IMR-90 (cell line): ENCODE data around the gene IL17C. TPM values are rescaled to one million over a fixed set of nuclear protein-coding genes. Genes with fewer than 3 reads are reported as not detected.

Experiments
- ATAC-seq: fragments of 200-7000 bp; cut with Tn5 transposase; 2 replicates; pipeline ENCODE4 v1.9.1; 2020; ENCODE audit warnings: low read depth, mild to moderate bottlenecking, moderate library complexity
- BruUV-seq: library from RNA; stranded (reverse); fragments of 400-500 nt; replicated peaks from 2 replicates; lab custom pipeline; 2021; lab: Mats Ljungman, UMichigan
- CTCF ChIA-PET: fragments of 300-600 bp; formaldehyde crosslinking; extraction: SDS; loops from one replicate; lab custom pipeline; 2021; ENCODE audit warnings: antibody characterized with exemption; lab: Yijun Ruan, JAX
- POLR2A ChIA-PET: fragments of 300-600 bp; sonication (Branson Sonifier 250); formaldehyde crosslinking; loops from one replicate; lab custom pipeline; 2022; ENCODE audit warnings: antibody characterized with exemption; ENCODE audit not compliant: unreplicated experiment; lab: Charles Lee
- DNase-seq: peaks from one replicate; pipeline ENCODE4 v3.0.0; 2013
- H2AFZ ChIP-seq: replicated peaks from 2 replicates; pipeline ENCODE3; 2013; ENCODE audit warnings: low read length, mild to moderate bottlenecking; ENCODE audit not compliant: poor library complexity
- H2AK5ac ChIP-seq: 2 replicates; pipeline ENCODE4 v1.6.1; 2013; ENCODE audit warnings: low read depth, low read length, inconsistent platforms
- H2AK9ac ChIP-seq: replicated peaks from 2 replicates; pipeline ENCODE3; 2013; ENCODE audit warnings: mild to moderate bottlenecking, low read depth, low read length, moderate library complexity; ENCODE audit not compliant: poor library complexity
- H2BK120ac ChIP-seq: 2 replicates; pipeline ENCODE4 v1.6.1; 2013; ENCODE audit warnings: low read depth, low read length, inconsistent platforms
- H2BK15ac ChIP-seq: 3 replicates; pipeline ENCODE4 v1.6.1; 2013; ENCODE audit warnings: low read depth, low read length, inconsistent platforms
- H2BK20ac ChIP-seq: 2 replicates; pipeline ENCODE4 v1.6.1; 2013; ENCODE audit warnings: low read depth, mild to moderate bottlenecking, inconsistent platforms, low read length, moderate library complexity
- H2BK5ac ChIP-seq: 2 replicates; pipeline ENCODE4 v1.6.1; 2013; ENCODE audit warnings: mild to moderate bottlenecking, low read depth, low read length, inconsistent platforms; ENCODE audit not compliant: poor library complexity, severe bottlenecking
- H3K14ac ChIP-seq: replicated peaks from 2 replicates; pipeline ENCODE4 v1.6.1; 2013; ENCODE audit warnings: low read depth, low read length, inconsistent platforms
- H3K18ac ChIP-seq: 2 replicates; pipeline ENCODE4 v1.6.1; 2013; ENCODE audit warnings: low read depth, low read length, control low read depth
- H3K23ac ChIP-seq: 2 replicates; pipeline ENCODE4 v1.6.1; 2013; ENCODE audit warnings: low read depth, low read length, inconsistent platforms
- H3K27ac ChIP-seq: 2 replicates; pipeline ENCODE4 v1.5.1; 2013; ENCODE audit warnings: mild to moderate bottlenecking, control low read depth, low read length; ENCODE audit not compliant: insufficient read depth
- H3K27me3 ChIP-seq: 2 replicates; pipeline ENCODE4 v1.6.1; 2013; ENCODE audit warnings: low read length; ENCODE audit not compliant: control insufficient read depth, insufficient read depth
- H3K36me3 ChIP-seq: 2 replicates; pipeline ENCODE4 v1.6.1; 2013; ENCODE audit warnings: low read length, mixed read lengths; ENCODE audit not compliant: control insufficient read depth, insufficient read depth
- H3K4ac ChIP-seq: 2 replicates; pipeline ENCODE4 v1.6.1; 2013; ENCODE audit warnings: low read depth, low read length, inconsistent platforms
- H3K4me1 ChIP-seq: 2 replicates; pipeline ENCODE4 v1.6.1; 2013; ENCODE audit warnings: low read length, mixed read lengths; ENCODE audit not compliant: control insufficient read depth, insufficient read depth
- H3K4me2 ChIP-seq: 2 replicates; pipeline ENCODE4 v1.6.1; 2013; ENCODE audit warnings: low read depth, mild to moderate bottlenecking, control low read depth, low read length, moderate library complexity
- H3K4me3 ChIP-seq: 2 replicates; pipeline ENCODE4 v1.5.1; 2013; ENCODE audit warnings: low read depth, mild to moderate bottlenecking, control low read depth, low read length, moderate library complexity; ENCODE audit not compliant: insufficient read depth
- H3K56ac ChIP-seq: 2 replicates; pipeline ENCODE4 v1.6.1; 2013; ENCODE audit warnings: low read length, inconsistent platforms; ENCODE audit not compliant: insufficient read depth; ENCODE audit errors: extremely low read depth
- H3K79me1 ChIP-seq, 2 experiments: 2 replicates each; pipeline ENCODE4 v1.6.1; 2013; ENCODE audit warnings: low read length in 2 of 2, inconsistent platforms in 1 of 2, low read depth in 1 of 2
- H3K9ac ChIP-seq: 2 replicates; pipeline ENCODE4 v1.6.1; 2013; ENCODE audit warnings: low read depth, low read length, control low read depth
- H3K9me1 ChIP-seq: 2 replicates; pipeline ENCODE4 v1.6.1; 2013; ENCODE audit warnings: low read length, inconsistent platforms; ENCODE audit not compliant: insufficient read depth
- H3K9me3 ChIP-seq: 2 replicates; pipeline ENCODE4 v1.6.1; 2013; ENCODE audit warnings: low read length; ENCODE audit not compliant: control insufficient read depth, insufficient read depth
- H4K20me1 ChIP-seq: 2 replicates; pipeline ENCODE4 v1.6.1; 2013; ENCODE audit warnings: low read length, inconsistent platforms; ENCODE audit not compliant: insufficient read depth
- H4K5ac ChIP-seq: 2 replicates; pipeline ENCODE4 v1.6.1; 2013; ENCODE audit warnings: mild to moderate bottlenecking, low read depth, low read length, control low read depth
- H4K8ac ChIP-seq, 2 experiments: 2 replicates each; pipeline ENCODE4 v1.6.1; 2013; ENCODE audit warnings: low read depth in 2 of 2, low read length in 2 of 2, control low read depth in 1 of 2, inconsistent platforms in 1 of 2
- H4K91ac ChIP-seq: 2 replicates; pipeline ENCODE4 v1.6.1; 2013; ENCODE audit warnings: low read depth, low read length, inconsistent platforms; ENCODE audit not compliant: insufficient read depth
- CEBPB ChIP-seq: IDR thresholded peaks from 2 replicates; pipeline ENCODE4 v1.6.1; 2012; ENCODE audit warnings: low read depth, low read length, improper control_type of control experiment
- CHD1 ChIP-seq: IDR thresholded peaks from 2 replicates; pipeline ENCODE4 v1.6.1; 2012; ENCODE audit warnings: low read depth, low read length, improper control_type of control experiment
- CTCF ChIP-seq: conservative IDR thresholded peaks from 2 replicates; pipeline ENCODE4 v1.5.1; 2012; ENCODE audit warnings: mild to moderate bottlenecking, low read depth, low read length, improper control_type of control experiment
- ELK1 ChIP-seq: fragments of 150-350 bp; IDR thresholded peaks from 2 replicates; pipeline ENCODE4 v1.6.1; 2016; ENCODE audit warnings: low read depth, mild to moderate bottlenecking, low read length, moderate library complexity, borderline replicate concordance
- FOS ChIP-seq: fragments of 150-350 bp; IDR thresholded peaks from 2 replicates; pipeline ENCODE4 v1.6.1; 2016; ENCODE audit warnings: low read depth, low read length
- MAFK ChIP-seq: IDR thresholded peaks from 2 replicates; pipeline ENCODE4 v1.6.1; 2012; ENCODE audit warnings: low read depth, low read length, improper control_type of control experiment
- MAZ ChIP-seq: IDR thresholded peaks from 2 replicates; pipeline ENCODE4 v1.6.1; 2012; ENCODE audit warnings: low read depth, mild to moderate bottlenecking, low read length, improper control_type of control experiment, moderate library complexity, borderline replicate concordance
- MXI1 ChIP-seq: IDR thresholded peaks from 2 replicates; pipeline ENCODE4 v1.6.1; 2012; ENCODE audit warnings: low read depth, mild to moderate bottlenecking, low read length, moderate library complexity, borderline replicate concordance
- NFE2L2 ChIP-seq: fragments of 150-350 bp; IDR thresholded peaks from 2 replicates; pipeline ENCODE4 v1.6.1; 2016; ENCODE audit warnings: low read depth, mild to moderate bottlenecking, low read length
- POLR2A ChIP-seq: IDR thresholded peaks from 2 replicates; pipeline ENCODE4 v1.6.1; 2012; ENCODE audit warnings: mild to moderate bottlenecking, low read depth, low read length
- RAD21 ChIP-seq: IDR thresholded peaks from 2 replicates; pipeline ENCODE4 v1.6.1; 2012; ENCODE audit warnings: low read length, improper control_type of control experiment
- RFX5 ChIP-seq: IDR thresholded peaks from 2 replicates; pipeline ENCODE4 v1.8.0; 2012; ENCODE audit warnings: low read depth, mild to moderate bottlenecking, low read length, moderate library complexity
- SMC3 ChIP-seq: fragments of 150-350 bp; IDR thresholded peaks from 2 replicates; pipeline ENCODE4 v1.6.1; 2016; ENCODE audit warnings: low read depth, mild to moderate bottlenecking, antibody characterized with exemption, low read length, moderate library complexity
- USF2 ChIP-seq: fragments of 150-350 bp; IDR thresholded peaks from 2 replicates; pipeline ENCODE4 v1.6.1; 2017; ENCODE audit warnings: mild to moderate bottlenecking, antibody characterized with exemption, low read length, low read depth
- WGBS, 2 experiments: methylation state at CpG; one replicate each; pipeline versions ENCODE4 v1.1.5 to v1.1.7; 2013; ENCODE audit warnings: missing lambda C conversion rate in 2 of 2; ENCODE audit not compliant: insufficient read length in 1 of 2; ENCODE audit errors: extremely low coverage in 2 of 2; 5-methylcytosine and 5-hydroxymethylcytosine counted together
- dilution Hi-C: fragments of 300-500 bp; cut with HindIII; formaldehyde crosslinking; loops from one replicate; pipeline ENCODE4 v1.14.3; 2018; ENCODE audit warnings: low sequenced_read_pairs; ENCODE audit not compliant: unreplicated experiment
- in situ Hi-C: fragments of 300-500 bp; cut with MboI; formaldehyde crosslinking; loops from 3 replicates; pipeline ENCODE4 v1.14.3; 2019; ENCODE audit warnings: low sequenced_read_pairs, inconsistent platforms, mixed read lengths
- intact Hi-C: fragments of 100-400 bp; cut with micrococcal nuclease; formaldehyde crosslinking; loops from 2 replicates; pipeline ENCODE4 v1.10.0; 2022
- polyA plus RNA-seq, 3 experiments: library from polyadenylated mRNA; depleted of rRNA; stranded (reverse); fragments of >200 nt; gene quantifications; 2 replicates each; pipeline ENCODE4 v1.2.3, GENCODE V29; 2012; ENCODE audit warnings: low replicate concordance in 1 of 3
- total RNA-seq: library from RNA; depleted of rRNA; stranded (reverse); fragments of >200 nt; gene quantifications from 2 replicates; pipeline ENCODE4 v1.2.3, GENCODE V29; 2012

Gene IL17C
- total and polyA plus RNA-seq, 2 of the 4 experiments (the other 2 are of a cell fraction) = 0.09 TPM; not detected in 1

GRCh38 chr16:88631384-88631783 is 7.0 kb upstream of the IL17C start:
- Histone ChIP-seq H3K9me3 (no peaks in the 10 kb centered on the region), H3K27me3 (no peaks in the 10 kb centered on the region), H3K9ac (no peak overlapping the region), H3K4me3 (no peak overlapping the region), H3K9me1 (no peaks in the 10 kb centered on the region), H3K4ac (no peak overlapping the region), H4K5ac (no peak overlapping the region), H2BK120ac (no peak overlapping the region), H3K56ac (no peak overlapping the region), H3K18ac (no peak overlapping the region), H4K8ac (no peak overlapping the region), H2BK15ac (no peak overlapping the region), H2BK5ac (no peak overlapping the region), H2AFZ (no peak overlapping the region), H4K91ac (no peak overlapping the region), H3K79me1 (peaks cover 0 to 7% of the 10 kb centered on the region in 2 experiments; a peak in 2 of 4 replicates), H4K20me1 (no peaks in the 10 kb centered on the region; the same call in 1 of the 2 replicates), H3K4me1 (peaks cover 8% of the 10 kb centered on the region), H2BK20ac (no peak overlapping the region), H3K36me3 (peaks cover 54% of the 10 kb centered on the region), H2AK5ac (no peak overlapping the region), H3K4me2 (no peak overlapping the region), H3K23ac (no peak overlapping the region), H3K27ac (no peak overlapping the region), H2AK9ac (no peak overlapping the region), H3K14ac (no peak overlapping the region)
- ATAC-seq = no peak
- WGBS, 2 experiments = no CpG with 5 or more reads among the region's 16 CpGs
- dilution Hi-C loops = no loop called here
- intact Hi-C loops = no loop called here
- ChIA-PET CTCF (no interaction called here), POLR2A (no interaction called here)
- in situ Hi-C loops = no loop called here
- TSS peak; percentile 93 for BruUV-seq
- DNase-seq = no peak
- TF ChIP-seq CTCF (no peak), RFX5 (no peak), USF2 (no peak), ELK1 (no peak), RAD21 (no peak), MAZ (no peak), MAFK (no peak), CHD1 (no peak), CEBPB (no peak), POLR2A (no peak), FOS (no peak), NFE2L2 (no peak), SMC3 (no peak), MXI1 (no peak)
